T1000 (cell line): ENCODE results near the gene CDH22.

ENCODE experiments used
- DNase-seq: peaks from one replicate; lab custom pipeline; 2025; ENCODE audit warnings: mixed read lengths; lab: John Stamatoyannopoulos, UW

CDH22 gene

GRCh38 chr20:46308258-46309157 lies at the start of gene CDH22:
Gene CDH22 (minus strand): TSS chr20:46308498. CDS start chr20:46251294, 57,204 bp downstream.
- no peak for DNase-seq

- DNase-seq: no peak
Observed at GRCh38 chr20:46357030-46357514, 48.8 kb upstream of the CDH22 start.

GRCh38 chr20:46356195-46357029 lies 48.1 kb upstream of the CDH22 start:
- no peak for DNase-seq

- no peak for DNase-seq
Observed at GRCh38 chr20:46355778-46356177, 47.5 kb upstream of the CDH22 start.

GRCh38 chr20:46354920-46355654 lies 46.8 kb upstream of the CDH22 start:
- DNase-seq: no peak

- DNase-seq: no peak
Observed at GRCh38 chr20:46354207-46354555, 45.9 kb upstream of the CDH22 start.

- DNase-seq: no peak
Observed at GRCh38 chr20:46353500-46354206, 45.4 kb upstream of the CDH22 start.

- no peak for DNase-seq
Observed at GRCh38 chr20:46352370-46352938, 44.2 kb upstream of the CDH22 start.

GRCh38 chr20:46351357-46352058 lies 43.2 kb upstream of the CDH22 start:
- DNase-seq: no peak

GRCh38 chr20:46350986-46351267 lies 42.6 kb upstream of the CDH22 start:
- DNase-seq: no peak

- peak; percentile 76 for DNase-seq
Observed at GRCh38 chr20:46350201-46350985, 42.1 kb upstream of the CDH22 start.

- no peak for DNase-seq
Observed at GRCh38 chr20:46349742-46350056, 41.4 kb upstream of the CDH22 start.

GRCh38 chr20:46349035-46349741 lies 40.9 kb upstream of the CDH22 start:
- DNase-seq: peak; percentile 27

GRCh38 chr20:46347841-46348803 lies 39.8 kb upstream of the CDH22 start:
- DNase-seq: no peak

GRCh38 chr20:46346770-46347169 lies 38.5 kb upstream of the CDH22 start:
- no peak for DNase-seq

GRCh38 chr20:46344488-46345162 lies 36.3 kb upstream of the CDH22 start:
- DNase-seq: no peak

GRCh38 chr20:46343975-46344357 lies 35.7 kb upstream of the CDH22 start:
- DNase-seq: no peak
